ENCODE measurements around the gene GNL1.
"Not testable (repeated sequence)": the region's sequence is repeated elsewhere in the genome, so short reads cannot be mapped to it uniquely, and the experiment has no call there.

Gene GNL1

DNA sequence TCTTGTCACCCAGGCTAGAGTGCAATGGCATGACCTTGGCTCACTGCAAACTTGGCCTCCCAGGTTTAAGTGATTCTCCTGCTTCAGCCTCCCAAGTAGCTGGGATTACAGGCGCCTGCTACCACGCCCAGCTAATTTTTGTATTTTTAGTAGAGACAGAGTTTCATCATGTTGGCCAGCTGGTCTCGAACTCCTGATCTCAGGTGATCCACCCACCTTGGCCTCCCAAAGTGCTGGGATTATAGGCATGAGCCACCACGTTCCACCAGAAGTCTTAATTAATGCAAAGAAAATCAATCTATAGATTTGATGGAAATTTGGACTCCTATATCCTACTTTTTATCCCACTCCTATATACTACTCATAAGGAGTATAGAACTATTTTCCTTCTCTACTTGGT, 61.2 kb downstream of the GNL1 start:
- not testable (repeated sequence) for DNase-seq

DNA sequence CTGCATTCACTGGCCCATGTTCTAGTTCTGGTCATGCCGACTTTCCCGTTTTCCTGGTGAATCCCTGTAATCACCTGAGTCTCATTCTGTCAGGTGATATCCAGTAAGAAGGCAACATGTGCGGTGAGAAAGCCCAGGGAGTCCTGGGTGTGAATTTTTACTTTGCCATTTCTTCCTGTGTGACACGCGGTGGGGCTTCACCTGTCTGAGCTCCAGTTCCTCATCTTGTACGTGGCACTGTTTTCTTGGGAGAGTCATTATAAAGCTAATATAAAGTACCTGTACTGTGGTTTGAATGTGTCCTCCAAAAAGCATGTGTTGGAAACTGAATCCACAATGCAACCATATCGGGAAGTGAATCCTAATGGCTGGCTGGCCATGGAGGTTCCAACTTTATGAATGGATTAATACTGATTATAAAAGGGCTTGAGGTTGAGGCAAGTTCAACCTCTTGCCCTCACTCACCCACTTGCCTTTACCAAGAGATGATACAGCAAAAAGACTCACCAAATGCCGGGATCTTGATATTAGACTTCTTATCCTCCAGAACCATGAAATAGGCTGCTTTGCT, 61.9 kb downstream of the GNL1 start:
- no peak for DNase-seq

DNA sequence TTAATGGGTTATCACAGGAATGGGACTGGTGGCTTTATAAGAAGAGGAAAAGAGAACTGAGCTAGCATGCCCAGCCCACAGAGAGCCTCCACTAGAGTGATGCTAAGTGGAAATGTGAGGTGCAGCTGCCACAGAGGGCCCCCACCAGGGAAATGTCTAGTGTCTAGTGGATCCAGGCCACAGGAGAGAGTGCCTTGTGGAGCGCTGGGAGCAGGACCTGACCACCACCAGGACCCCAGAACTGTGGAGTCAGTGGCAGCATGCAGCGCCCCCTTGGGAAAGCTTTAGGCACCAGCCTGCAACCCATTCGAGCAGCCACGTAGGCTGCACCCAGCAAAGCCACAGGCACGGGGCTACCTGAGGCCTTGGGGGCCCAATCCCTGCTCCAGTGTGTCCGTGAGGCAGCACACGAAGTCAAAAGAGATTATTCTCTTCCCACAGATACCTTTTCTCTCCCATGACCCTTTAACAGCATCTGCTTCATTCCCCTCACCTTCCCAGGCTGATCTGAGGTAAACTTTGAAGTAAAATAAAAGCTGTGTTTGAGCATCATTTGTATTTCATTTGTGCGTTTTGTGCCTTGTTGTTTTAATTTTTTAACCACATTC, 62.5 kb downstream of the GNL1 start:
- DNase-seq: no peak

DNA sequence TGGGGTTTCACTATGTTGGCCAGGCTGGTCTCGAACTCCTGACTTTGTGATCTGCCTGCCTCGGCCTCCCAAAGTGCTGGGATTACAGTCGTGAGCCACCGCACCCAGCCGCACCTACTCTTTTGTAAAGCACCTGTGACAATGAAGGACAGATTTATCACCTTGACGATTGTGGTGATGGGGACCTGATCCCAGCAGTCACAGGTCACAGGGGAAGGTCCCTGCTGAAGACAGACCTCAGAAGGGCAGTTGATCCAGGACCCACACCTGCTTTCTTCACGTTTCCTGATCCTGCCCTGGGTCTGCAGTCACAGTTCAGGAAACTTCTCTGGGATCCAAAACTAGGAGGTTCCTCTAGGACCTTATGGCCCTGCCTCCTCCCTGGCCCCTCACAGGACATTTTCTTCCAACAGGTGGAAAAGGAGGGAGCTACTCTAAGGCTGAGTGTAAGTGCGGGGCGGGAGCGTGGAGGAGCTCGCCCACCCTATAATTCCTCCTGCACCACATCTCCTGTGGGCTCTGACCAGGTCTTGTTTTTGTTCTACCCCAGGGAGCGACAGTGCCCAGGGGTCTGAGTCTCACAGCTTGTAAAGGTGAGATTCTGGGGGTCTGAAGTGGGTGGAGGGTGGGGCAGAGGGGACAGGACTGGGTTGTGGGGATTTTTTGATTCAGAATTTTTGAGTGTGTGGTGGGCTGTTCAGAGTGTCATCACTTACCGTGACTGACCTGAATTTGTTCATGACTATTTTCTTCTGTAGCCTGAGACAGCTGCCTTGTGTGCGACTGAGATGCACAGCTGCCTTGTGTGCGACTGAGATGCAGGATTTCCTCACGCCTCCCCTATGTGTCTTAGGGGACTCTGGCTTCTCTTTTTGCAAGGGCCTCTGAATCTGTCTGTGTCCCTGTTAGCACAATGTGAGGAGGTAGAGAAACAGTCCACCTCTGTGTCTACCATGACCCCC, 64.0 kb downstream of the GNL1 start:
- no peak for DNase-seq

All from NCI-H226 (cell line).